ENCODE data around the gene HTATIP2. TPM values are rescaled to one million over a fixed set of nuclear protein-coding genes. Genes with fewer than 3 reads are reported as not detected.
"Not testable (repeated sequence)": the region's sequence is repeated elsewhere in the genome, so short reads cannot be mapped to it uniquely, and the experiment has no call there.

HTATIP2 gene
- total RNA-seq (2014; rRNA removed; shearing (Covaris generic)): 149 and 199 TPM in 2 replicates
- 59.6 and 86.9 TPM in 2 replicates for polyA plus RNA-seq (2014; cell fraction: nucleus; rRNA removed)

GRCh38 chr11:20363500-20364340 lies at the start of gene HTATIP2:
Gene HTATIP2 (plus strand): TSS chr11:20363714. CDS start chr11:20364238, 524 bp downstream.
- peak; percentile 51 for DNase-seq (ENCODE audit: extremely low read depth, low read depth)

GRCh38 chr11:20315800-20316199 lies 47.7 kb upstream of the HTATIP2 start:
- no peak for DNase-seq (ENCODE audit: extremely low read depth, low read depth)

- DNase-seq (ENCODE audit: extremely low read depth, low read depth): no peak
Observed at GRCh38 chr11:20321177-20321576, 42.3 kb upstream of the HTATIP2 start.

- no peak for DNase-seq (ENCODE audit: extremely low read depth, low read depth)
Observed at GRCh38 chr11:20327377-20327935, 36.1 kb upstream of the HTATIP2 start.

GRCh38 chr11:20336056-20336455 lies 27.5 kb upstream of the HTATIP2 start:
- no peak for DNase-seq (ENCODE audit: extremely low read depth, low read depth)

GRCh38 chr11:20337526-20338154 lies 25.9 kb upstream of the HTATIP2 start:
- peak; percentile 23 for DNase-seq (ENCODE audit: extremely low read depth, low read depth)

GRCh38 chr11:20342347-20343141 lies 21.0 kb upstream of the HTATIP2 start:
- DNase-seq (ENCODE audit: extremely low read depth, low read depth): no peak

- no peak for DNase-seq (ENCODE audit: extremely low read depth, low read depth)
Observed at GRCh38 chr11:20351136-20351535, 12.4 kb upstream of the HTATIP2 start.

GRCh38 chr11:20351751-20352262 lies 11.7 kb upstream of the HTATIP2 start:
- no peak for DNase-seq (ENCODE audit: extremely low read depth, low read depth)

GRCh38 chr11:20353829-20354434 lies 9.6 kb upstream of the HTATIP2 start:
- peak; percentile 39 for DNase-seq (ENCODE audit: extremely low read depth, low read depth)

- DNase-seq (ENCODE audit: extremely low read depth, low read depth): no peak
Observed at GRCh38 chr11:20355221-20356219, 8.0 kb upstream of the HTATIP2 start.

GRCh38 chr11:20357150-20357549 lies 6.4 kb upstream of the HTATIP2 start:
- DNase-seq (ENCODE audit: extremely low read depth, low read depth): no peak

GRCh38 chr11:20360650-20361049 lies 2.9 kb upstream of the HTATIP2 start:
- DNase-seq (ENCODE audit: extremely low read depth, low read depth): no peak

- DNase-seq (ENCODE audit: extremely low read depth, low read depth): no peak
Observed at GRCh38 chr11:20362481-20362880, 1.0 kb upstream of the HTATIP2 start.

- DNase-seq (ENCODE audit: extremely low read depth, low read depth): no peak
Observed at GRCh38 chr11:20363149-20363499, 390 bp upstream of the HTATIP2 start.

GRCh38 chr11:20364341-20364792 lies 853 bp downstream of the HTATIP2 start:
- no peak for DNase-seq (ENCODE audit: extremely low read depth, low read depth)

- not testable (repeated sequence) for DNase-seq (ENCODE audit: extremely low read depth, low read depth)
Observed at GRCh38 chr11:20365465-20365864, 2.0 kb downstream of the HTATIP2 start.

- DNase-seq (ENCODE audit: extremely low read depth, low read depth): peak; percentile 71
Observed at GRCh38 chr11:20367313-20367948, 3.9 kb downstream of the HTATIP2 start.
